RKO (cell line): ENCODE data around the gene FBXO46.
"Not testable (repeated sequence)": the region's sequence is repeated elsewhere in the genome, so short reads cannot be mapped to it uniquely, and the experiment has no call there.

ENCODE experiments used
- DNase-seq: peaks from one replicate; pipeline ENCODE4 v3.0.0-alpha.2; 2016; ENCODE audit warnings: low spot score

The FBXO46 gene

GRCh38 chr19:45720065-45720464, 10.6 kb downstream of the FBXO46 start:
- not testable (repeated sequence) for DNase-seq

- DNase-seq, result no peak
Measured at GRCh38 chr19:45717983-45718650, 12.6 kb downstream of the FBXO46 start.

- peak; percentile 99 for DNase-seq
Measured at GRCh38 chr19:45717131-45717982, 13.3 kb downstream of the FBXO46 start.

GRCh38 chr19:45716359-45717130, 14.2 kb downstream of the FBXO46 start:
- peak; percentile 33 for DNase-seq

- DNase-seq, result no peak
Measured at GRCh38 chr19:45715139-45715538, 15.6 kb downstream of the FBXO46 start.

GRCh38 chr19:45713141-45713540, 17.6 kb downstream of the FBXO46 start:
- no peak for DNase-seq

- no peak for DNase-seq
Measured at GRCh38 chr19:45712699-45713067, 18.0 kb downstream of the FBXO46 start.

- DNase-seq, result no peak
Measured at GRCh38 chr19:45711851-45712698, 18.6 kb downstream of the FBXO46 start.

- no peak for DNase-seq
Measured at GRCh38 chr19:45710356-45711130, 20.2 kb downstream of the FBXO46 start.

GRCh38 chr19:45705710-45706415, 24.8 kb downstream of the FBXO46 start:
- no peak for DNase-seq

- DNase-seq, result no peak
Measured at GRCh38 chr19:45705115-45705514, 25.6 kb downstream of the FBXO46 start.

- DNase-seq, result no peak
Measured at GRCh38 chr19:45701676-45702075, 29.0 kb downstream of the FBXO46 start.

- peak; percentile 75 for DNase-seq
Measured at GRCh38 chr19:45693106-45693788, 37.4 kb downstream of the FBXO46 start.

GRCh38 chr19:45692187-45693105, 38.2 kb downstream of the FBXO46 start, which contains the start of gene QPCTL:
Gene QPCTL, plus strand, starts transcription at chr19:45692666. Its CDS starts 38 bp downstream, at chr19:45692704.
- DNase-seq, result peak; percentile 100

GRCh38 chr19:45691516-45692186, 39.0 kb downstream of the FBXO46 start, which contains the start of gene SNRPD2:
Gene SNRPD2, minus strand, starts transcription at chr19:45691953. Its CDS starts 65 bp downstream, at chr19:45691888.
- DNase-seq, result peak; percentile 94

- DNase-seq, result no peak
Measured at GRCh38 chr19:45687599-45687998, 43.1 kb downstream of the FBXO46 start.

GRCh38 chr19:45685045-45685444, 45.7 kb downstream of the FBXO46 start:
- not testable (repeated sequence) for DNase-seq

- no peak for DNase-seq
Measured at GRCh38 chr19:45682908-45683307, 47.8 kb downstream of the FBXO46 start.
